HG03095 (cell line): ENCODE measurements around the gene POU2F2.
A peak's percentile ranks its signal among the peaks of the same experiment; 100 is the strongest.
"Not testable (repeated sequence)": the region's sequence is repeated elsewhere in the genome, so short reads cannot be mapped to it uniquely, and the experiment has no call there.

ENCODE experiments used
- ATAC-seq: cut with Tn5 transposase; IDR thresholded peaks from one replicate; pipeline ENCODE4 v1.9.1; 2021; ENCODE audit warnings: moderate library complexity; ENCODE audit not compliant: unreplicated experiment

The POU2F2 gene

GRCh38 chr19:42108527-42109389 is 23.5 kb downstream of the POU2F2 start:
- ATAC-seq: peak; percentile 61

- ATAC-seq: no peak
These were observed 26.9 kb downstream of the POU2F2 start for GRCh38 chr19:42105368-42105767.

GRCh38 chr19:42102877-42103276 is 29.4 kb downstream of the POU2F2 start:
- ATAC-seq: no peak

- ATAC-seq: not testable (repeated sequence)
These were observed 32.0 kb downstream of the POU2F2 start for GRCh38 chr19:42100241-42100640.

GRCh38 chr19:42099336-42099925 is 32.8 kb downstream of the POU2F2 start:
- ATAC-seq: no peak

- ATAC-seq: no peak
These were observed 33.5 kb downstream of the POU2F2 start for GRCh38 chr19:42098781-42099180.

GRCh38 chr19:42097461-42097860 is 34.8 kb downstream of the POU2F2 start:
- no peak for ATAC-seq

GRCh38 chr19:42096255-42096837 is 35.9 kb downstream of the POU2F2 start:
- ATAC-seq: no peak

- no peak for ATAC-seq
These were observed 36.4 kb downstream of the POU2F2 start for GRCh38 chr19:42095814-42096230.

- ATAC-seq: no peak
These were observed 37.0 kb downstream of the POU2F2 start for GRCh38 chr19:42095142-42095813.

GRCh38 chr19:42093926-42094325 is 38.3 kb downstream of the POU2F2 start:
- no peak for ATAC-seq

GRCh38 chr19:42093505-42093904 is 38.7 kb downstream of the POU2F2 start:
- ATAC-seq: no peak

- no peak for ATAC-seq
These were observed 39.9 kb downstream of the POU2F2 start for GRCh38 chr19:42092350-42092749.

GRCh38 chr19:42091742-42092141 is 40.5 kb downstream of the POU2F2 start:
- no peak for ATAC-seq

- no peak for ATAC-seq
These were observed 40.9 kb downstream of the POU2F2 start for GRCh38 chr19:42091300-42091699.

- no peak for ATAC-seq
These were observed 41.6 kb downstream of the POU2F2 start for GRCh38 chr19:42090672-42091071.

GRCh38 chr19:42089772-42090171 is 42.5 kb downstream of the POU2F2 start:
- no peak for ATAC-seq

GRCh38 chr19:42089191-42089750 is 43.0 kb downstream of the POU2F2 start:
- no peak for ATAC-seq

GRCh38 chr19:42088471-42089190 is 43.6 kb downstream of the POU2F2 start:
- ATAC-seq: no peak

GRCh38 chr19:42086770-42087550 is 45.3 kb downstream of the POU2F2 start:
- no peak for ATAC-seq
